Measurements from ENCODE around the gene KNSTRN. TPM values are rescaled to one million over a fixed set of nuclear protein-coding genes. Genes with fewer than 3 reads are reported as not detected.

KNSTRN gene
- total RNA-seq, 1 donor from 2014 or later = 49.9 TPM

DNA sequence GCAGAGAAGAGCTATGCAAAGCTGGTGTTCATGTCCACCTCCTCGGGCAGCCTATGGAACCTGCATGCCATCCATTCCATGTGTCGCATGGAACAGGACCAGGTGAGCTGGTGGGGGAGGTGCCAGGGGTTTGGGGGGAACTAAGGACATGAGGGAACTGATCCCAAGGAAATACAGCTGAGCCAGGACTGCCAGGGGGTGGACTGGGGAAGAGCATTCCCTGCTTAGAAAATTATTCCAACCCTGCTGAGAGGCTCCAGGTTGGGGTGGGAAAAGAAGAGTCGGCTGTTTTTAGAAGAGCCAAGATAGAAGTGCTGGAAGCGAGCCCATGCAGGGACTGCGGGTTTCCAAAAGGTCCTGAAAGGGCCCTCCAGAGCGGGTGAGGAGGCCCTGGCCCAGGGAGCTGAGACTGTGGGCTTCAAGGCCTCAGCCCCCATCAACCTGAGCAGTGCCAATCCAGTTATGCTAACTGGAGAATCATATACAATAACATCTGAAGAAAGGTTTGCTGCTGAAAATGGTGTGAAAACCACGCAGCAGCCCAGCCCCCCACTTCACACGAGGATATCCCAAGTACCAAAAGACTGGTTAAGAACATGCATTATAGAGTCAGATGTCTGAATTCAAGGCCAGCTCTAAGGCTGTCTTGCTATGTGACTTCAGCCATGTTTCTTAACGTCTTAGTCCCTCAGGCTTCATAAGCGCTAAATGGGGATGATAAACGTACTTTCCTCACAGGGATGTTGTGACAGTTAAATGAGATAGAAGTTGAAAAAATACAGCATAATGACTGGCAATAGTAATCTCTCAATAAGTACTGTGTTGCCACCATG lies 16.7 kb upstream of the KNSTRN start:
- no peaks in the 10 kb centered on the region for H3K9me3 Mint-ChIP-seq
- no peak overlapping the region for H3K27ac Mint-ChIP-seq
- H3K36me3 Mint-ChIP-seq (ENCODE audit: low read depth) = no peaks in the 10 kb centered on the region
- intact Hi-C loops (cut with micrococcal nuclease) = loop anchor here (5.0 kb wide), 1 partner anchor 41 kb away; the partner anchor contains the start of gene IVD
- no peak for DNase-seq (ENCODE audit: low spot score)
- peaks cover 8% of the 10 kb centered on the region for H3K27me3 Mint-ChIP-seq (ENCODE audit: low read depth)
- no peak overlapping the region for H3K4me3 Mint-ChIP-seq (ENCODE audit: low read depth)
- peaks cover 11% of the 10 kb centered on the region for H3K4me1 Mint-ChIP-seq (ENCODE audit: low read depth)

- peak overlapping the region; percentile 74 for H3K4me3 Mint-ChIP-seq (ENCODE audit: low read depth)
- H3K9me3 Mint-ChIP-seq = no peaks in the 10 kb centered on the region
- intact Hi-C loops (cut with micrococcal nuclease) = loop anchor here (5.0 kb wide), 1 partner anchor 41 kb away; the partner anchor contains the start of gene IVD
- no peak overlapping the region for H3K27ac Mint-ChIP-seq
- DNase-seq (ENCODE audit: low spot score) = no peak
- peaks cover 11% of the 10 kb centered on the region for H3K4me1 Mint-ChIP-seq (ENCODE audit: low read depth)
- H3K36me3 Mint-ChIP-seq (ENCODE audit: low read depth) = no peaks in the 10 kb centered on the region
- peaks cover 13% of the 10 kb centered on the region for H3K27me3 Mint-ChIP-seq (ENCODE audit: low read depth)
Measured at GRCh38 chr15:40366457-40367370, 15.8 kb upstream of the KNSTRN start.

GRCh38 chr15:40367371-40367685 lies 15.2 kb upstream of the KNSTRN start:
- Mint-ChIP-seq H3K4me3 (ENCODE audit: low read depth) (peak overlapping the region; percentile 74), H3K9me3 (no peaks in the 10 kb centered on the region)
- DNase-seq (ENCODE audit: low spot score) = no peak

DNA sequence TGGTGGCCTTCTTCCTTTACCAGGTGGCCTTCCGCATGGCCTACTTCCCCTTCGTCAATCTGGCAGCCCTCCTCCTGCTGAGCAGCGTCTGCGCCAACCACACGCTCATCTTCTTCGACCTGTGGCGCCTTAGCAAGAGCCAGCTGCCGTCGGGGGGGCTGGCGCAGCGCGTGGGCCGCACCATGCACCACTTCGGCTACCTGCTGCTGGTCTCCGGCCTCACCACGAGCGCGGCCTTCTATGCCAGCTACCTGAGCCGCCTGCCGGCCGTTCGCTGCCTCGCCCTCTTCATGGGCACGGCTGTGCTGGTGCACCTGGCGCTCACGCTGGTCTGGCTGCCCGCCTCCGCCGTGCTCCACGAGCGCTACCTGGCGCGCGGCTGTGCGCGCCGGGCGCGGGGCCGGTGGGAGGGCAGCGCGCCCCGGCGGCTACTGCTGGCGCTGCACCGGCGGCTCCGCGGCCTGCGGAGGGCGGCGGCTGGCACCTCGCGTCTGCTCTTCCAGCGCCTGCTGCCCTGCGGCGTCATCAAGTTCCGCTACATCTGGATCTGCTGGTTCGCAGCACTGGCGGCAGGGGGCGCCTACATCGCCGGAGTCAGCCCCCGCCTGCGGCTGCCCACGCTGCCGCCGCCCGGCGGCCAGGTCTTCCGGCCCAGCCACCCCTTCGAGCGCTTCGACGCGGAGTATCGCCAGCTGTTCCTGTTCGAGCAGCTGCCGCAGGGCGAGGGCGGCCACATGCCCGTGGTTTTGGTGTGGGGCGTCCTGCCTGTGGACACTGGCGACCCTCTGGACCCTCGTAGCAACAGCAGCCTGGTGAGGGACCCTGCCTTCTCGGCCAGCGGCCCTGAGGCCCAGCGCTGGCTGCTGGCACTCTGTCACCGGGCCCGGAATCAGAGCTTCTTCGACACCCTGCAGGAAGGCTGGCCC lies 14.6 kb upstream of the KNSTRN start:
- peaks cover 11% of the 10 kb centered on the region for H3K4me1 Mint-ChIP-seq (ENCODE audit: low read depth)
- no peaks in the 10 kb centered on the region for H3K36me3 Mint-ChIP-seq (ENCODE audit: low read depth)
- H3K4me3 Mint-ChIP-seq (ENCODE audit: low read depth) = peak overlapping the region; percentile 74
- intact Hi-C loops (cut with micrococcal nuclease) = loop anchor here (1.0 to 5.0 kb wide), 4 partner anchors 10 to 54 kb away; partner anchors contain the start of genes DISP2, IVD and KNSTRN
- peaks cover 23% of the 10 kb centered on the region for H3K27me3 Mint-ChIP-seq (ENCODE audit: low read depth)
- peak overlapping the region; percentile 46 for H3K27ac Mint-ChIP-seq
- peak; percentile 88 for DNase-seq (ENCODE audit: low spot score)
- H3K9me3 Mint-ChIP-seq = no peaks in the 10 kb centered on the region

More at GRCh38 chr15:40367371-40367685, 15.2 kb upstream of the KNSTRN start:
- Mint-ChIP-seq H3K27me3 (ENCODE audit: low read depth) (peaks cover 20% of the 10 kb centered on the region), H3K27ac (no peak overlapping the region), H3K36me3 (ENCODE audit: low read depth) (no peaks in the 10 kb centered on the region), H3K4me1 (ENCODE audit: low read depth) (peaks cover 11% of the 10 kb centered on the region)
- intact Hi-C loops (cut with micrococcal nuclease) = loop anchor here (5.0 kb wide), 1 partner anchor 40 kb away; the partner anchor contains the start of gene IVD

DNA sequence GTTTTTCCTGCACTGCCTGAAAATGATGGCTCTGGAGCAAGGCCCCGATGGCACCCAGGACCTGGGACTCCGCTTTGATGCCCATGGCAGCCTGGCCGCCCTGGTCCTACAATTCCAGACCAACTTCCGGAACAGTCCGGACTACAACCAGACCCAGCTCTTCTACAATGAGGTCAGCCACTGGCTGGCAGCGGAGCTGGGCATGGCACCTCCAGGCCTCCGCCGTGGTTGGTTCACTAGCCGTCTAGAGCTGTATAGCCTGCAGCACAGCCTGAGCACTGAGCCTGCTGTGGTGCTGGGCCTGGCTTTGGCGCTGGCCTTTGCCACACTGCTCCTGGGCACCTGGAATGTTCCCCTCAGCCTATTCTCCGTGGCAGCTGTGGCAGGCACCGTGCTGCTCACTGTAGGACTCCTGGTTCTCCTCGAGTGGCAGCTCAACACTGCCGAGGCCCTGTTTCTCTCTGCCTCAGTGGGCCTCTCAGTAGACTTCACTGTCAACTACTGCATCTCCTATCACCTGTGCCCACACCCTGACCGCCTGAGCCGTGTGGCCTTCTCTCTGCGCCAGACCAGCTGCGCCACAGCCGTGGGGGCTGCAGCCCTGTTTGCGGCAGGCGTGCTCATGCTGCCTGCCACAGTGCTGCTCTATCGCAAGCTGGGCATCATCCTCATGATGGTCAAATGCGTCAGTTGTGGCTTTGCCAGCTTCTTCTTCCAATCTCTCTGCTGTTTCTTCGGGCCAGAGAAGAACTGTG lies 13.6 kb upstream of the KNSTRN start:
- Mint-ChIP-seq H3K4me1 (ENCODE audit: low read depth) (peaks cover 11% of the 10 kb centered on the region), H3K27ac (no peak overlapping the region), H3K9me3 (no peaks in the 10 kb centered on the region), H3K27me3 (ENCODE audit: low read depth) (peaks cover 23% of the 10 kb centered on the region), H3K4me3 (ENCODE audit: low read depth) (peak overlapping the region; percentile 8), H3K36me3 (ENCODE audit: low read depth) (no peaks in the 10 kb centered on the region)
- intact Hi-C loops (cut with micrococcal nuclease) = loop anchor here (1.0 to 5.0 kb wide), 4 partner anchors 11 to 53 kb away; partner anchors contain the start of genes DISP2, IVD and KNSTRN
- DNase-seq (ENCODE audit: low spot score) = no peak

- no peaks in the 10 kb centered on the region for H3K9me3 Mint-ChIP-seq
- H3K4me3 Mint-ChIP-seq (ENCODE audit: low read depth) = no peak overlapping the region
- intact Hi-C loops (cut with micrococcal nuclease) = loop anchor here (5.0 kb wide), 1 partner anchor 38 kb away; the partner anchor contains the start of gene IVD
- DNase-seq (ENCODE audit: low spot score) = no peak
- H3K4me1 Mint-ChIP-seq (ENCODE audit: low read depth) = peaks cover 11% of the 10 kb centered on the region
- no peaks in the 10 kb centered on the region for H3K36me3 Mint-ChIP-seq (ENCODE audit: low read depth)
- peaks cover 23% of the 10 kb centered on the region for H3K27me3 Mint-ChIP-seq (ENCODE audit: low read depth)
- no peak overlapping the region for H3K27ac Mint-ChIP-seq
Measured at GRCh38 chr15:40369474-40369869, 13.0 kb upstream of the KNSTRN start.

DNA sequence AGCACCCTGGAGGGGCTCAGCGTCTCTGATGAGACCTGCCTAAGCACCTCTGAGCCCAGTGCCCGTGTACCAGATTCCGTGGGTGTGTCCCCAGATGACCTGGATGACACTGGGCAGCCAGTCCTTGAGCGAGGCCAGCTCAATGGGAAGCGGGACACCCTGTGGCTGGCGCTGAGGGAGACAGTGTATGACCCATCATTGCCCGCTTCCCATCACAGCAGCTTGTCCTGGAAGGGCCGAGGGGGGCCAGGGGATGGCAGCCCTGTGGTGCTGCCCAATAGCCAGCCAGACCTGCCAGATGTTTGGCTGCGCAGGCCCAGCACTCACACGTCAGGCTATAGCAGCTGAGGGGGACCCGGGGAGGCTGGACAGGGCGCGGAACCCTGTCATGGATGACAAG lies 12.6 kb upstream of the KNSTRN start:
- Mint-ChIP-seq H3K36me3 (ENCODE audit: low read depth) (no peaks in the 10 kb centered on the region), H3K27me3 (ENCODE audit: low read depth) (peaks cover 23% of the 10 kb centered on the region), H3K9me3 (no peaks in the 10 kb centered on the region), H3K27ac (no peak overlapping the region), H3K4me1 (ENCODE audit: low read depth) (peaks cover 11% of the 10 kb centered on the region), H3K4me3 (ENCODE audit: low read depth) (no peak overlapping the region)
- intact Hi-C loops (cut with micrococcal nuclease) = loop anchor here (5.0 kb wide), 1 partner anchor 37 kb away; the partner anchor contains the start of gene IVD
- DNase-seq (ENCODE audit: low spot score) = no peak

- intact Hi-C loops (cut with micrococcal nuclease) = no loop called here
- Mint-ChIP-seq H3K4me1 (ENCODE audit: low read depth) (peaks cover 1% of the 10 kb centered on the region), H3K27ac (no peak overlapping the region), H3K27me3 (ENCODE audit: low read depth) (peaks cover 24% of the 10 kb centered on the region), H3K36me3 (ENCODE audit: low read depth) (no peaks in the 10 kb centered on the region), H3K4me3 (ENCODE audit: low read depth) (no peak overlapping the region), H3K9me3 (no peaks in the 10 kb centered on the region)
- DNase-seq (ENCODE audit: low spot score) = no peak
Measured at GRCh38 chr15:40372981-40373380, 9.5 kb upstream of the KNSTRN start.

DNA sequence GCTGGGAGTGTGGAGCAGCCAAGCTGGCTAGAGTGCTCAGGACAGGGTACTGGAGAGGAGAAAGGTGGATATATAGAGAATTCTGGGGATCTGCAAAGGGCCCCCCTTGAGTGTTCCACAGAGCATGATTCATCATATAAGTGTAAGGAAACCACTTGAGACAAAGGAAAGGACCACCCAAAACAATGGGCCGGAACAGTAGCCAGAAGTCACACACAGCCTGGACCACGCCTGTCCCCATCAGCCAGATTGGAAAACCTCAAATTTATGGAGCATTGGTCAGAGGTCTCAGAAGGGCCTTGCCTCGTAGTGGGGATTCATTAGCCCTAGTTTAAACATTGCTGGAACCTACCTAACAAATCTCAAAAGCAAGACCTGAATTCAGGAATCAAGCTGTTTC lies 4.9 kb upstream of the KNSTRN start:
- H3K4me1 Mint-ChIP-seq (ENCODE audit: low read depth) = peaks cover 2% of the 10 kb centered on the region
- no peak for DNase-seq (ENCODE audit: low spot score)
- no peaks in the 10 kb centered on the region for H3K36me3 Mint-ChIP-seq (ENCODE audit: low read depth)
- no peak overlapping the region for H3K4me3 Mint-ChIP-seq (ENCODE audit: low read depth)
- H3K9me3 Mint-ChIP-seq = no peaks in the 10 kb centered on the region
- intact Hi-C loops (cut with micrococcal nuclease) = no loop called here
- no peak overlapping the region for H3K27ac Mint-ChIP-seq
- H3K27me3 Mint-ChIP-seq (ENCODE audit: low read depth) = peaks cover 7% of the 10 kb centered on the region

DNA sequence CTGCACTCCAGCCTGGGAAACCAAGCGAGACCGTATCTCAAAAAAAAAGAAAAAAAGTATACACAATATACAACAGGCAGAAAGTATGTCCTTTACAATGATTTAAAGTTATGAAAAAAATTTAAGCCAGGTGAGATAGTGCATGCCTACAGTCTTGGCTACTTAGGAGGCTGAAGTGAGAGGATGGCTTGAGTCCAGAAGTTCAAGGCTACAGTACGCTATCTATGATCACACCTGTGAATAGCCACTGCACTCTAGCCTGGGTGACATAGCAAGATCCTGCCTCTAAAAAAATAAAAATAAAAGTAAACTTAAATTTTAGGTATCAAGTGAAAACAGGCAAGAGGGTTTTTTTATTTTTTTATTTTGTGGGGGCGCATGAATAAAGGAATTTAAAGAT lies 3.1 kb upstream of the KNSTRN start:
- Mint-ChIP-seq H3K4me1 (ENCODE audit: low read depth) (peaks cover 12% of the 10 kb centered on the region), H3K27me3 (ENCODE audit: low read depth) (peaks cover 7% of the 10 kb centered on the region)
- no peak for DNase-seq (ENCODE audit: low spot score)

DNA sequence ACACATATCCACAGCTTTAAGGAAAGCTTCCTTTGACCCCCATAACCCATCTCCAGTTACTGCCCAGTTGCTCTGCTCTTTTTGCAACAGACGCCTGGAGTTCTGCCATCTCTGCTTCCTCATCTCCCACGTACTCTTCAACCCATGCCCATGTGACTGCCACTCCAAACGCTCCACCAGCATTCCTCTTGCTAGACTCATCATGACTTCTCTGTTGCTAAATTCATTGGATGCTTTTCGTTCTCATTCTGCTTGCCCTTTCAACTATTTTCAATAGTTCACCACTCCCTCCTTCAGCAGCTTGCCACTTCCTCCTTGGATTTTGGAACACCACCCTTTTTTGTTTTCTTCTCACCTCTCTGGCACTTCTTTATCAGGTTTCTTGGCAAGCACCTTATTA lies 2.7 kb upstream of the KNSTRN start:
- H3K4me3 Mint-ChIP-seq (ENCODE audit: low read depth) = no peak overlapping the region
- no peaks in the 10 kb centered on the region for H3K9me3 Mint-ChIP-seq
- peaks cover 13% of the 10 kb centered on the region for H3K36me3 Mint-ChIP-seq (ENCODE audit: low read depth)
- intact Hi-C loops (cut with micrococcal nuclease) = loop anchor here (5.0 kb wide), 1 partner anchor 42 kb away; no protein-coding TSS in a partner anchor
- no peak for DNase-seq (ENCODE audit: low spot score)
- H3K4me1 Mint-ChIP-seq (ENCODE audit: low read depth) = peaks cover 17% of the 10 kb centered on the region
- H3K27me3 Mint-ChIP-seq (ENCODE audit: low read depth) = peaks cover 7% of the 10 kb centered on the region
- no peak overlapping the region for H3K27ac Mint-ChIP-seq

More for the DNA sequence above, 3.1 kb upstream of the KNSTRN start:
- peaks cover 8% of the 10 kb centered on the region for H3K36me3 Mint-ChIP-seq (ENCODE audit: low read depth)
- no peak overlapping the region for H3K27ac Mint-ChIP-seq
- H3K4me3 Mint-ChIP-seq (ENCODE audit: low read depth) = no peak overlapping the region
- intact Hi-C loops (cut with micrococcal nuclease) = no loop called here
- H3K9me3 Mint-ChIP-seq = no peaks in the 10 kb centered on the region

All from activated T-helper 2 cell treated with anti-CD3 and anti-CD28 coated beads, Interferon-gamma antibody, Interleukin-2, Interleukin-4, amounts not matched to agents 10 μg/mL and 5 μg/mL and 100 μg/mL, durations not matched to agents 14 hours and 24 hours and 36 hours (primary cell).